ENCODE data around the gene ZNF333. TPM values are rescaled to one million over a fixed set of nuclear protein-coding genes. Genes with fewer than 3 reads are reported as not detected.

ZNF333 gene
- total and polyA plus RNA-seq, 2 donors from 2014 or later = 4.1 to 20.8 TPM

- FAIRE-seq (no peak), DNase-seq (no peak)
- TF ChIP-seq CTCF (IDR thresholded peaks at IDR 0.05; ENCODE audit: borderline replicate concordance, extremely low read depth, insufficient read depth) = no peak
- Histone ChIP-seq H3K27ac (ENCODE audit: low read depth in 2 of 2, low read length in 2 of 2) (no peak overlapping the region), H3K4me1 (ENCODE audit: control insufficient read depth in 2 of 3, insufficient read depth in 2 of 3, low read depth in 1 of 3, low read length in 3 of 3) (no peaks in the 10 kb centered on the region), H3K4me3 (ENCODE audit: low read length in 3 of 3) (no peak overlapping the region), H3K9ac (ENCODE audit: low read length in 3 of 3) (no peak overlapping the region), H3K9me3 (ENCODE audit: control insufficient read depth in 2 of 3, insufficient read depth in 1 of 3, low read length in 3 of 3) (peaks cover 0 to 6% (median 6%) of the 10 kb centered on the region in 3 donors), H3K27me3 (ENCODE audit: control insufficient read depth, insufficient read depth, low read length) (no peaks in the 10 kb centered on the region), H3K36me3 (ENCODE audit: control insufficient read depth in 2 of 3, insufficient read depth in 3 of 3, low read length in 3 of 3) (no peaks in the 10 kb centered on the region)
- intact Hi-C loops (cut with DNase I) = no loop called here
Measured at GRCh38 chr19:14733574-14733973, 43.7 kb downstream of the ZNF333 start.

GRCh38 chr19:14735915-14736314 lies 46.1 kb downstream of the ZNF333 start:
- intact Hi-C loops (cut with DNase I) = no loop called here
- no peak overlapping the region for H3K27ac ChIP-seq (ENCODE audit: low read depth in 2 of 2, low read length in 2 of 2)
- no peaks in the 10 kb centered on the region for H3K27me3 ChIP-seq (ENCODE audit: control insufficient read depth, insufficient read depth, low read length)
- H3K9me3 ChIP-seq (ENCODE audit: control insufficient read depth in 2 of 3, insufficient read depth in 1 of 3, low read length in 3 of 3) = peaks cover 0 to 2% (median 0%) of the 10 kb centered on the region in 3 donors
- no peaks in the 10 kb centered on the region for H3K4me1 ChIP-seq (ENCODE audit: control insufficient read depth in 2 of 3, insufficient read depth in 2 of 3, low read depth in 1 of 3, low read length in 3 of 3)
- no peaks in the 10 kb centered on the region for H3K36me3 ChIP-seq (ENCODE audit: control insufficient read depth in 2 of 3, insufficient read depth in 3 of 3, low read length in 3 of 3)
- DNase-seq (no peak), FAIRE-seq (no peak)
- no peak overlapping the region for H3K9ac ChIP-seq (ENCODE audit: low read length in 3 of 3)
- no peak overlapping the region for H3K4me3 ChIP-seq (ENCODE audit: low read length in 3 of 3)
- no peak for TF ChIP-seq CTCF (IDR thresholded peaks at IDR 0.05; ENCODE audit: borderline replicate concordance, extremely low read depth, insufficient read depth)

GRCh38 chr19:14746886-14747285 lies 57.0 kb downstream of the ZNF333 start:
- Histone ChIP-seq H3K36me3 (ENCODE audit: control insufficient read depth in 2 of 3, insufficient read depth in 3 of 3, low read length in 3 of 3) (no peaks in the 10 kb centered on the region), H3K27me3 (ENCODE audit: control insufficient read depth, insufficient read depth, low read length) (no peaks in the 10 kb centered on the region), H3K27ac (ENCODE audit: low read depth in 2 of 2, low read length in 2 of 2) (no peak overlapping the region), H3K4me1 (ENCODE audit: control insufficient read depth in 2 of 3, insufficient read depth in 2 of 3, low read depth in 1 of 3, low read length in 3 of 3) (no peaks in the 10 kb centered on the region), H3K9ac (ENCODE audit: low read length in 3 of 3) (no peak overlapping the region), H3K9me3 (ENCODE audit: control insufficient read depth in 2 of 3, insufficient read depth in 1 of 3, low read length in 3 of 3) (peaks cover 0 to 3% (median 0%) of the 10 kb centered on the region in 3 donors), H3K4me3 (ENCODE audit: low read length in 3 of 3) (no peak overlapping the region)
- FAIRE-seq (no peak), DNase-seq (no peak)
- TF ChIP-seq CTCF (IDR thresholded peaks at IDR 0.05; ENCODE audit: borderline replicate concordance, extremely low read depth, insufficient read depth) = no peak
- intact Hi-C loops (cut with DNase I) = no loop called here

GRCh38 chr19:14748601-14749000 lies 58.8 kb downstream of the ZNF333 start:
- no peaks in the 10 kb centered on the region for H3K9me3 ChIP-seq (ENCODE audit: control insufficient read depth in 2 of 3, insufficient read depth in 1 of 3, low read length in 3 of 3)
- intact Hi-C loops (cut with DNase I) = no loop called here
- FAIRE-seq = no peak

More at GRCh38 chr19:14748601-14749000, 58.8 kb downstream of the ZNF333 start:
- no peak for TF ChIP-seq CTCF (IDR thresholded peaks at IDR 0.05; ENCODE audit: borderline replicate concordance, extremely low read depth, insufficient read depth)
- no peak for DNase-seq
- Histone ChIP-seq H3K9ac (ENCODE audit: low read length in 3 of 3) (no peak overlapping the region), H3K36me3 (ENCODE audit: control insufficient read depth in 2 of 3, insufficient read depth in 3 of 3, low read length in 3 of 3) (no peaks in the 10 kb centered on the region), H3K4me1 (ENCODE audit: control insufficient read depth in 2 of 3, insufficient read depth in 2 of 3, low read depth in 1 of 3, low read length in 3 of 3) (no peaks in the 10 kb centered on the region), H3K27me3 (ENCODE audit: control insufficient read depth, insufficient read depth, low read length) (no peaks in the 10 kb centered on the region), H3K4me3 (ENCODE audit: low read length in 3 of 3) (no peak overlapping the region), H3K27ac (ENCODE audit: low read depth in 2 of 2, low read length in 2 of 2) (no peak overlapping the region)
